ENCODE data around the gene HSD17B12. TPM values are rescaled to one million over a fixed set of nuclear protein-coding genes. Genes with fewer than 3 reads are reported as not detected.

The HSD17B12 gene
- total and polyA plus RNA-seq, 2 experiments from 2014 or later = 83.2 to 137 TPM

DNA sequence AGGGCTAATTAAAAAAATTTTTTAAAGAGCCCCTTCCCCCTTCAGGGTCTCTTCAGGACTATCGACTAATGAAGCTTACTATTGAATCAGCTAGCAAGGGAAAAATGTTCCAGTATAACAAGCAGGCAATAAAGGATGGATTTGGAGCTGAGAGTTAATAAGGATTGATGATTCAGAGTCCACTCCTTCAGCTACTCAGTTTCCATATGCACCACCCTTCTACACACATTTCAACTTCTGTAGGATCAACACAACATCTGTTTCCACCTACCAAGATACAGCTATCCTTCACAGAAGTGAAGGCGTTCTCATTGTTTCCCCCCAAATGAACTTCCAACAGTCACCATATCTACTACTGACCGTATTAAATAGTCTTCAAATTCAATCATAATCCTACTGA lies 193.5 kb downstream of the HSD17B12 start:
- Histone ChIP-seq H3K9me3 (ENCODE audit: low read depth) (no peaks in the 10 kb centered on the region), H3K4me2 (no peak overlapping the region), H3K27ac (no peak overlapping the region), H3K9me2 (replicated peaks; ENCODE audit: insufficient read depth) (no peaks in the 10 kb centered on the region), H2AFZ (no peak overlapping the region), H3K27me3 (peaks cover 54% of the 10 kb centered on the region), H3K4me1 (ENCODE audit: insufficient read depth) (no peaks in the 10 kb centered on the region), H4K20me1 (ENCODE audit: insufficient read depth, poor library complexity, severe bottlenecking) (no peaks in the 10 kb centered on the region), H3K79me2 (no peaks in the 10 kb centered on the region), H3K36me3 (replicated peaks; ENCODE audit: insufficient read depth, low read depth) (no peaks in the 10 kb centered on the region), H3K4me3 (no peak overlapping the region)
- 76% methylated on average over 3 of the region's 3 CpGs for WGBS (ENCODE audit: low lambda C conversion rate, missing lambda C conversion rate)
- TF ChIP-seq, protein P1, sequence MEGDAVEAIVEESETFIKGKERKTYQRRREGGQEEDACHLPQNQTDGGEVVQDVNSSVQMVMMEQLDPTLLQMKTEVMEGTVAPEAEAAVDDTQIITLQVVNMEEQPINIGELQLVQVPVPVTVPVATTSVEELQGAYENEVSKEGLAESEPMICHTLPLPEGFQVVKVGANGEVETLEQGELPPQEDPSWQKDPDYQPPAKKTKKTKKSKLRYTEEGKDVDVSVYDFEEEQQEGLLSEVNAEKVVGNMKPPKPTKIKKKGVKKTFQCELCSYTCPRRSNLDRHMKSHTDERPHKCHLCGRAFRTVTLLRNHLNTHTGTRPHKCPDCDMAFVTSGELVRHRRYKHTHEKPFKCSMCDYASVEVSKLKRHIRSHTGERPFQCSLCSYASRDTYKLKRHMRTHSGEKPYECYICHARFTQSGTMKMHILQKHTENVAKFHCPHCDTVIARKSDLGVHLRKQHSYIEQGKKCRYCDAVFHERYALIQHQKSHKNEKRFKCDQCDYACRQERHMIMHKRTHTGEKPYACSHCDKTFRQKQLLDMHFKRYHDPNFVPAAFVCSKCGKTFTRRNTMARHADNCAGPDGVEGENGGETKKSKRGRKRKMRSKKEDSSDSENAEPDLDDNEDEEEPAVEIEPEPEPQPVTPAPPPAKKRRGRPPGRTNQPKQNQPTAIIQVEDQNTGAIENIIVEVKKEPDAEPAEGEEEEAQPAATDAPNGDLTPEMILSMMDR (IDR thresholded peaks at IDR 0.05; ENCODE audit: poor library complexity) = no peak
- no peak for TF ChIP-seq EZH2phosphoT487 (IDR thresholded peaks at IDR 0.05; ENCODE audit: low read depth, severe bottlenecking, unreplicated experiment)
- no peak for TF ChIP-seq EZH2 (IDR thresholded peaks at IDR 0.05; ENCODE audit: borderline replicate concordance)
- DNase-seq (ENCODE audit: low spot score) = no peak

DNA sequence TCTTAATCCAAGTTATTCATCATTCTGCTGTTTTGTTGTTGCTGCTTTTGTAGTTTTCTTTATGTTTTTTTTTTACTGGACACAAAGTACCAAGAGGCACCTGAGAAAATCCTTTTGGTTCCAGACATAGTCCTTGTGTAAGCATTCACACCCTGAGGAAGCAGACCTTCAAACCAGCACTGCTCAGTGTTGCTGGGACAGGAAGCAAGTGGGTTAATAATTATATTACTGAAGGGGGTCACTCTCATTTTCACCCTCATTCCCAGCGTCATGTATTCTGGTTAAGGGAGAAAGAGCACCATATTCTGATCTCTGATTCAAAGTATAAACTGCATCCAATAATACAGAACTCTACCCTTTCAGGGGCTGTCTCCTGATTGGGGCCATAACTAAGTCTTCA lies 194.2 kb downstream of the HSD17B12 start:
- 42% methylated on average over 1 of the region's 1 CpG for WGBS (ENCODE audit: low lambda C conversion rate, missing lambda C conversion rate)
- Histone ChIP-seq H3K4me2 (no peak overlapping the region), H2AFZ (no peak overlapping the region), H3K9me2 (replicated peaks; ENCODE audit: insufficient read depth) (no peaks in the 10 kb centered on the region), H3K9me3 (ENCODE audit: low read depth) (no peaks in the 10 kb centered on the region), H3K27ac (no peak overlapping the region), H3K36me3 (replicated peaks; ENCODE audit: insufficient read depth, low read depth) (no peaks in the 10 kb centered on the region), H3K27me3 (peaks cover 52% of the 10 kb centered on the region), H3K4me3 (no peak overlapping the region), H4K20me1 (ENCODE audit: insufficient read depth, poor library complexity, severe bottlenecking) (no peaks in the 10 kb centered on the region), H3K79me2 (no peaks in the 10 kb centered on the region), H3K4me1 (ENCODE audit: insufficient read depth) (no peaks in the 10 kb centered on the region)
- no peak for DNase-seq (ENCODE audit: low spot score)
- no peak for TF ChIP-seq EZH2phosphoT487 (IDR thresholded peaks at IDR 0.05; ENCODE audit: low read depth, severe bottlenecking, unreplicated experiment)
- no peak for TF ChIP-seq EZH2 (IDR thresholded peaks at IDR 0.05; ENCODE audit: borderline replicate concordance)
- TF ChIP-seq, protein P1 (IDR thresholded peaks at IDR 0.05; ENCODE audit: poor library complexity) = no peak

GRCh38 chr11:43879789-43880639 lies 199.5 kb downstream of the HSD17B12 start:
- no peak for DNase-seq (ENCODE audit: low spot score)
- Histone ChIP-seq H2AFZ (peak overlapping the region; percentile 100), H3K9me2 (replicated peaks; ENCODE audit: insufficient read depth) (no peaks in the 10 kb centered on the region), H3K4me1 (ENCODE audit: insufficient read depth) (peaks cover 9% of the 10 kb centered on the region), H3K9me3 (ENCODE audit: low read depth) (no peaks in the 10 kb centered on the region), H4K20me1 (ENCODE audit: insufficient read depth, poor library complexity, severe bottlenecking) (no peaks in the 10 kb centered on the region), H3K27ac (no peak overlapping the region), H3K4me3 (peak overlapping the region; percentile 62), H3K79me2 (peaks cover 14% of the 10 kb centered on the region), H3K27me3 (peaks cover 22% of the 10 kb centered on the region), H3K4me2 (peak overlapping the region; percentile 94), H3K36me3 (replicated peaks; ENCODE audit: insufficient read depth, low read depth) (no peaks in the 10 kb centered on the region)
- TF ChIP-seq EZH2phosphoT487 (IDR thresholded peaks at IDR 0.05; ENCODE audit: low read depth, severe bottlenecking, unreplicated experiment) = no peak
- TF ChIP-seq, protein P1 (IDR thresholded peaks at IDR 0.05; ENCODE audit: poor library complexity) = no peak
- no peak for TF ChIP-seq EZH2 (IDR thresholded peaks at IDR 0.05; ENCODE audit: borderline replicate concordance)
- 55% methylated on average over 13 of the region's 13 CpGs for WGBS (ENCODE audit: low lambda C conversion rate, missing lambda C conversion rate)
